ENCODE data around the gene MIPOL1. TPM values are rescaled to one million over a fixed set of nuclear protein-coding genes. Genes with fewer than 3 reads are reported as not detected.
"Not testable (repeated sequence)": the region's sequence is repeated elsewhere in the genome, so short reads cannot be mapped to it uniquely, and the experiment has no call there.

The MIPOL1 gene
- polyA plus RNA-seq, 12 donors = 2.8 to 8.9 (median 5.9) TPM; not detected in 1

GRCh38 chr14:37186865-37187264 is 10.9 kb upstream of the MIPOL1 start:
- no peak for DNase-seq

- no peak for DNase-seq
These were observed 10.4 kb upstream of the MIPOL1 start for GRCh38 chr14:37187294-37187693.

GRCh38 chr14:37187840-37188577 is 9.7 kb upstream of the MIPOL1 start:
- DNase-seq = not testable (repeated sequence)

GRCh38 chr14:37189733-37190132 is 8.0 kb upstream of the MIPOL1 start:
- not testable (repeated sequence) for DNase-seq

GRCh38 chr14:37194698-37195097 is 3.0 kb upstream of the MIPOL1 start:
- DNase-seq = no peak

- DNase-seq = no peak
These were observed 2.4 kb upstream of the MIPOL1 start for GRCh38 chr14:37195327-37195726.

- peak; percentile 1 for DNase-seq
These were observed 925 bp upstream of the MIPOL1 start for GRCh38 chr14:37196604-37197420.

GRCh38 chr14:37198273-37198598 is 499 bp downstream of the MIPOL1 start:
- no peak for DNase-seq

GRCh38 chr14:37198907-37199306 is 1.2 kb downstream of the MIPOL1 start:
- DNase-seq = no peak

GRCh38 chr14:37201724-37202123 is 4.0 kb downstream of the MIPOL1 start:
- DNase-seq = no peak

GRCh38 chr14:37202265-37202664 is 4.5 kb downstream of the MIPOL1 start:
- no peak for DNase-seq

- no peak for DNase-seq
These were observed 5.1 kb downstream of the MIPOL1 start for GRCh38 chr14:37202812-37203211.

- no peak for DNase-seq
These were observed 5.7 kb downstream of the MIPOL1 start for GRCh38 chr14:37203423-37203822.

GRCh38 chr14:37205623-37206605 is 8.2 kb downstream of the MIPOL1 start:
- DNase-seq = not testable (repeated sequence)

GRCh38 chr14:37209617-37210016 is 11.9 kb downstream of the MIPOL1 start:
- not testable (repeated sequence) for DNase-seq

GRCh38 chr14:37210448-37210847 is 12.7 kb downstream of the MIPOL1 start:
- no peak for DNase-seq

GRCh38 chr14:37213016-37213415 is 15.3 kb downstream of the MIPOL1 start:
- no peak for DNase-seq

- no peak for DNase-seq
These were observed 17.6 kb downstream of the MIPOL1 start for GRCh38 chr14:37215345-37215744.

- DNase-seq = no peak
These were observed 23.3 kb downstream of the MIPOL1 start for GRCh38 chr14:37221073-37221472.

GRCh38 chr14:37223947-37224474 is 26.3 kb downstream of the MIPOL1 start:
- DNase-seq = no peak

- DNase-seq = not testable (repeated sequence)
These were observed 27.9 kb downstream of the MIPOL1 start for GRCh38 chr14:37225668-37226067.

All from muscle of arm (tissue), 12 donors.